HCT116 (cell line): Measurements from ENCODE around the gene SLC16A5. TPM values are rescaled to one million over a fixed set of nuclear protein-coding genes. Genes with fewer than 3 reads are reported as not detected.

Source experiments
- ATAC-seq: fragments of 200-7000 bp; cut with Tn5 transposase; 2 replicates; pipeline ENCODE4 v1.9.1; 2020; ENCODE audit warnings: mild to moderate bottlenecking, moderate library complexity
- BruUV-seq: library from RNA; stranded (reverse); fragments of 400-500 nt; replicated peaks from 2 replicates; lab custom pipeline; 2021; lab: Mats Ljungman, UMichigan
- CTCF ChIA-PET: fragments of 300-600 bp; sonication (Branson Sonifier 250); formaldehyde crosslinking; loops from one replicate; lab custom pipeline; 2021; ENCODE audit warnings: antibody characterized with exemption; lab: Charles Lee
- POLR2A ChIA-PET: fragments of 300-600, 350-600 bp; sonication (Branson Sonifier 250); formaldehyde crosslinking; loops from one replicate; lab custom pipeline; 2021; ENCODE audit warnings: antibody characterized with exemption; lab: Charles Lee
- RAD21 ChIA-PET, 2 experiments: fragments of 300-600 bp; sonication (Branson Sonifier 250); formaldehyde crosslinking; loops; one replicate each; lab custom pipeline; 2023; ENCODE audit warnings: low total read pairs in 2 of 2; ENCODE audit not compliant: uncharacterized antibody in 2 of 2, unreplicated experiment in 2 of 2, low non-redundant PET in 1 of 2; lab: Charles Lee
- DNase-seq: peaks from one replicate; pipeline ENCODE4 v3.0.0-alpha.2; 2010; ENCODE audit warnings: low read depth, low spot score
- H2AFZ ChIP-seq: fragments of 200-600 bp; shearing (Covaris generic), sonication (generic); 2 replicates; pipeline ENCODE4 v1.6.1; 2017; ENCODE audit warnings: low read depth, mixed run types, mixed read lengths, antibody characterized with exemption, low read length; ENCODE audit not compliant: poor library complexity, severe bottlenecking
- H3K27ac ChIP-seq: 2 replicates; pipeline ENCODE4 v1.5.1; 2012; ENCODE audit warnings: low read depth, low read length
- H3K27me3 ChIP-seq: fragments of 200-600 bp; sonication (generic); 2 replicates; pipeline ENCODE4 v1.6.1; 2016; ENCODE audit warnings: mixed run types, low read length, mixed read lengths; ENCODE audit not compliant: insufficient read depth
- H3K36me3 ChIP-seq, 2 experiments: fragments of 200-500 bp in 1 of 2; fragments of 200-600 bp in 1 of 2; sonication (Bioruptor generic) in 1 of 2; sonication (generic) in 1 of 2; 2 replicates each; pipeline versions ENCODE4 v1.5.1 to v1.6.1; 2014 to 2016; ENCODE audit warnings: low read length in 2 of 2, inconsistent platforms in 1 of 2, mixed read lengths in 1 of 2, mixed run types in 1 of 2; ENCODE audit not compliant: insufficient read depth in 2 of 2, control insufficient read depth in 1 of 2
- H3K4me1 ChIP-seq, 2 experiments: fragments of 200-600 bp in 1 of 2; sonication (generic) in 1 of 2; 2 replicates each; pipeline versions ENCODE4 v1.5.1 to v1.6.1; 2012 to 2017; ENCODE audit warnings: low read length in 2 of 2, inconsistent platforms in 1 of 2, mild to moderate bottlenecking in 1 of 2, mixed read lengths in 1 of 2, mixed run types in 1 of 2, moderate library complexity in 1 of 2; ENCODE audit not compliant: insufficient read depth in 2 of 2, control insufficient read depth in 1 of 2
- H3K4me2 ChIP-seq: fragments of 200-600 bp; sonication (generic); 2 replicates; pipeline ENCODE4 v1.6.1; 2017; ENCODE audit warnings: mixed run types, low read length, mixed read lengths
- H3K4me3 ChIP-seq, 2 experiments: fragments of 200-600 bp in 1 of 2; sonication (generic) in 1 of 2; replicated peaks in 1 of 2; 2 replicates each; pipeline ENCODE4 v1.5.1; 2011 to 2016; ENCODE audit warnings: low read length in 2 of 2, control low read depth in 1 of 2, low read depth in 1 of 2, mild to moderate bottlenecking in 1 of 2, mixed read lengths in 1 of 2, mixed run types in 1 of 2
- H3K79me2 ChIP-seq: fragments of 200-600 bp; sonication (generic); 2 replicates; pipeline ENCODE4 v1.6.1; 2017; ENCODE audit warnings: mild to moderate bottlenecking, mixed run types, low read length, moderate library complexity, mixed read lengths; ENCODE audit not compliant: insufficient read depth
- H3K9ac ChIP-seq: fragments of 200-600 bp; sonication (generic); 2 replicates; pipeline ENCODE4 v1.6.1; 2016; ENCODE audit warnings: low read length, mixed read lengths
- H3K9me2 ChIP-seq: fragments of 200-600 bp; sonication (generic), shearing (Covaris generic); 2 replicates; pipeline ENCODE4 v1.6.1; 2017; ENCODE audit warnings: mixed run types, mild to moderate bottlenecking, moderate library complexity; ENCODE audit not compliant: insufficient read depth
- H3K9me3 ChIP-seq, 2 experiments: fragments of 200-500 bp in 1 of 2; fragments of 200-600 bp in 1 of 2; sonication (Bioruptor generic) in 1 of 2; sonication (generic) in 1 of 2; 2 replicates each; pipeline ENCODE4 v1.6.1; 2014 to 2017; ENCODE audit warnings: low read length in 2 of 2, mixed read lengths in 2 of 2, inconsistent platforms in 1 of 2, low read depth in 1 of 2, mild to moderate bottlenecking in 1 of 2, mixed run types in 1 of 2, moderate library complexity in 1 of 2; ENCODE audit not compliant: control insufficient read depth in 1 of 2, insufficient read depth in 1 of 2
- H4K20me1 ChIP-seq: fragments of 200-600 bp; sonication (generic), shearing (Covaris generic); 2 replicates; pipeline ENCODE4 v1.6.1; 2017; ENCODE audit warnings: mixed run types, mild to moderate bottlenecking, moderate library complexity; ENCODE audit not compliant: insufficient read depth
- CBX3 ChIP-seq: IDR thresholded peaks from 2 replicates; pipeline ENCODE4 v1.6.1; 2012; ENCODE audit warnings: low read depth
- EGR1 ChIP-seq: IDR thresholded peaks from 2 replicates; pipeline ENCODE4 v1.6.1; 2012; ENCODE audit warnings: low read depth
- EZH2 ChIP-seq: fragments of 200-600 bp; sonication (generic); IDR thresholded peaks from 2 replicates; pipeline ENCODE4 v1.6.1; 2017; ENCODE audit warnings: antibody characterized with exemption, mixed run types
- EZH2phosphoT487 ChIP-seq: fragments of 200-600 bp; IDR thresholded peaks from 2 replicates; pipeline ENCODE4 v1.6.1; 2018; ENCODE audit warnings: antibody characterized with exemption, borderline replicate concordance
- POLR2AphosphoS5 ChIP-seq: IDR thresholded peaks from 2 replicates; pipeline ENCODE4 v1.6.1; 2011; ENCODE audit warnings: mild to moderate bottlenecking, low read depth, low read length, moderate library complexity
- RAD21 ChIP-seq: IDR thresholded peaks from 2 replicates; pipeline ENCODE4 v1.6.1; 2012; ENCODE audit warnings: low read depth, mild to moderate bottlenecking
- SIN3A ChIP-seq: IDR thresholded peaks from 2 replicates; pipeline ENCODE4 v1.6.1; 2012; ENCODE audit warnings: low read depth
- SP1 ChIP-seq: IDR thresholded peaks from 2 replicates; pipeline ENCODE4 v1.6.1; 2012; ENCODE audit warnings: low read depth
- ZFX ChIP-seq: fragments of 450-650 bp; IDR thresholded peaks from 2 replicates; pipeline ENCODE4 v1.6.1; 2017
- ZNF274 ChIP-seq: fragments of 200-500 bp; sonication (Bioruptor generic); IDR thresholded peaks from 2 replicates; pipeline ENCODE4 v1.6.1; 2014; ENCODE audit warnings: mild to moderate bottlenecking, low read depth, low read length, inconsistent platforms
- intact Hi-C: fragments of 100-400 bp; cut with micrococcal nuclease; formaldehyde crosslinking; loops from 2 replicates; pipeline ENCODE4 v1.10.0; 2022
- total RNA-seq: library from RNA; stranded (reverse); gene quantifications from one replicate; pipeline ENCODE4 v1.2.1, GENCODE V29; 2021; ENCODE audit not compliant: unreplicated experiment
- TF ChIP-seq, protein P1 (sequence below): IDR thresholded peaks from 2 replicates; pipeline ENCODE4 v1.6.1; 2012
- TF ChIP-seq, protein P2 (sequence below): IDR thresholded peaks from 2 replicates; pipeline ENCODE4 v1.6.1; 2012
- TF ChIP-seq, protein P3 (sequence below), 3 experiments: fragments of 200-600 bp in 1 of 3; sonication (generic) in 1 of 3; IDR thresholded peaks in 2 of 3; conservative IDR thresholded peaks in 1 of 3; 2 replicates each; pipeline ENCODE4 v1.5.1; 2012 to 2017; ENCODE audit warnings: low read depth in 2 of 3, low read length in 2 of 3, antibody characterized with exemption in 1 of 3, borderline replicate concordance in 1 of 3, control low read depth in 1 of 3, mild to moderate bottlenecking in 1 of 3, mixed read lengths in 1 of 3, mixed run types in 1 of 3, moderate library complexity in 1 of 3; ENCODE audit not compliant: insufficient read depth in 1 of 3

The SLC16A5 gene
- total RNA-seq, 1 experiment from 2014 or later = 79.3 TPM

DNA sequence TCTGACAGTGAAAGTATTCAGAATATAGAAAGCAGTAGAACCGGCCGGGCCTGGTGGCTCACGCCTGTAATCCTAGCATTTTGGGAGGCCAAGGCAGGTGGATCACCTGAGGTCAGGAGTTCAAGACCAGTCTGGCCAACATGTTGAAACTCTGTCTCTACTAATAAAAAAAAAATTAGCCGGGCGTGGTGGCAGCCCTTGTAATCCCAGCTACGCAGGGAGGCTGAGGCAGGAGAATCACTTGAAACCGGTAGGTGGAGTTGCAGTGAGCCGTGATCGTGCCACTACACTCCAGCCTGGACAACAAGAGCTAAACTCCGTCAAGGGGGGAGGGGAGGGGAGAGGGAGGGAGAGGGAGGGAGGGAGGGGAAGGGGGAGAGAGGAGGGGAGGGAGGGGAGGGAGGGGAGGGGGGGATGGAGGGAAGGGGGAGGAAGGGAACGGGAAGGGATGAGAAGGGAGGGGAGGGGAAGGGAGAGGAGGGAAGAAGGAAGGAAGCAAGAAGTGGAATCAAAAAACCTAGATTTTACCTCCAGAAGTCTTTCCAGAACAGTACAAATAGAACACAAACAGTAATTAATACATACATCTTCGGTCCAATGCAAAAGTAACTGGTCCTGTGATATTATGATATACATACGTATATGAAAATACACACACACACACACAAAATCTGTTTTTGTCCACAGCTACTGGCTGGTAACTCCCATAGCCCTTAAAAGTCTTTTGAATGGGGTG is 54.6 kb downstream of the SLC16A5 start:
- no peak for ATAC-seq
- no peak overlapping the region for H3K4me3 ChIP-seq
- H3K79me2 ChIP-seq = peaks cover 92% of the 10 kb centered on the region
- H3K4me1 ChIP-seq = no peaks in the 10 kb centered on the region
- H3K9me3 ChIP-seq = no peaks in the 10 kb centered on the region
- intact Hi-C loops = no loop called here
- H3K9ac ChIP-seq = no peak overlapping the region
- H3K36me3 ChIP-seq = peaks cover 80 to 86% of the 10 kb centered on the region in 2 experiments
- no peak for DNase-seq
- BruUV-seq = no TSS peak
- peaks cover 15% of the 10 kb centered on the region for H4K20me1 ChIP-seq
- no peak overlapping the region for H3K27ac ChIP-seq
- no peaks in the 10 kb centered on the region for H3K27me3 ChIP-seq
- POLR2A ChIA-PET = interaction anchor here (0.6 kb wide), 2 partner anchors 53 to 66 kb away, joined by 3 to 4 read pairs; no protein-coding TSS in a partner anchor
- TF ChIP-seq, protein P1, sequence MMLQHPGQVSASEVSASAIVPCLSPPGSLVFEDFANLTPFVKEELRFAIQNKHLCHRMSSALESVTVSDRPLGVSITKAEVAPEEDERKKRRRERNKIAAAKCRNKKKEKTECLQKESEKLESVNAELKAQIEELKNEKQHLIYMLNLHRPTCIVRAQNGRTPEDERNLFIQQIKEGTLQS = no peak
- TF ChIP-seq ZNF274 (no peak), EGR1 (no peak), SP1 (no peak), CBX3 (no peak), POLR2AphosphoS5 (no peak), SIN3A (no peak), EZH2 (no peak), ZFX (no peak), EZH2phosphoT487 (no peak), RAD21 (no peak)
- TF ChIP-seq, protein P2, sequence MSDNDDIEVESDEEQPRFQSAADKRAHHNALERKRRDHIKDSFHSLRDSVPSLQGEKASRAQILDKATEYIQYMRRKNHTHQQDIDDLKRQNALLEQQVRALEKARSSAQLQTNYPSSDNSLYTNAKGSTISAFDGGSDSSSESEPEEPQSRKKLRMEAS = no peak
- TF ChIP-seq, protein P3, sequence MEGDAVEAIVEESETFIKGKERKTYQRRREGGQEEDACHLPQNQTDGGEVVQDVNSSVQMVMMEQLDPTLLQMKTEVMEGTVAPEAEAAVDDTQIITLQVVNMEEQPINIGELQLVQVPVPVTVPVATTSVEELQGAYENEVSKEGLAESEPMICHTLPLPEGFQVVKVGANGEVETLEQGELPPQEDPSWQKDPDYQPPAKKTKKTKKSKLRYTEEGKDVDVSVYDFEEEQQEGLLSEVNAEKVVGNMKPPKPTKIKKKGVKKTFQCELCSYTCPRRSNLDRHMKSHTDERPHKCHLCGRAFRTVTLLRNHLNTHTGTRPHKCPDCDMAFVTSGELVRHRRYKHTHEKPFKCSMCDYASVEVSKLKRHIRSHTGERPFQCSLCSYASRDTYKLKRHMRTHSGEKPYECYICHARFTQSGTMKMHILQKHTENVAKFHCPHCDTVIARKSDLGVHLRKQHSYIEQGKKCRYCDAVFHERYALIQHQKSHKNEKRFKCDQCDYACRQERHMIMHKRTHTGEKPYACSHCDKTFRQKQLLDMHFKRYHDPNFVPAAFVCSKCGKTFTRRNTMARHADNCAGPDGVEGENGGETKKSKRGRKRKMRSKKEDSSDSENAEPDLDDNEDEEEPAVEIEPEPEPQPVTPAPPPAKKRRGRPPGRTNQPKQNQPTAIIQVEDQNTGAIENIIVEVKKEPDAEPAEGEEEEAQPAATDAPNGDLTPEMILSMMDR (IDR thresholded peaks at IDR 0.05 in 2 of 3, conservative IDR thresholded peaks at IDR 0.05 in 1 of 3; ENCODE audit: borderline replicate concordance in 1 of 3, insufficient read depth in 1 of 3, low read depth in 2 of 3, low read length in 2 of 3) = no peak
- no peaks in the 10 kb centered on the region for H3K9me2 ChIP-seq
- H3K4me2 ChIP-seq = no peak overlapping the region
- no peak overlapping the region for H2AFZ ChIP-seq
- RAD21 ChIA-PET = no interaction called here
- CTCF ChIA-PET = no interaction called here
